NCI-H2107 (cell line): ENCODE data around the gene RBM28.
A peak's percentile ranks its signal among the peaks of the same experiment; 100 is the strongest.

Source experiments
- DNase-seq: peaks from one replicate; lab custom pipeline; 2025; lab: John Stamatoyannopoulos, UW

RBM28 gene

GRCh38 chr7:128343554-128344430 is at the start of gene RBM28:
Gene RBM28, minus strand, starts transcription at chr7:128343908. Its CDS starts 115 bp downstream, at chr7:128343793.
- DNase-seq, result peak; percentile 90

- no peak for DNase-seq
These were observed 49.0 kb upstream of the RBM28 start for GRCh38 chr7:128392446-128393327.

- DNase-seq, result no peak
These were observed 48.1 kb upstream of the RBM28 start for GRCh38 chr7:128391805-128392204.

GRCh38 chr7:128390871-128391565 is 47.3 kb upstream of the RBM28 start:
- DNase-seq, result no peak

GRCh38 chr7:128389618-128390329 is 46.1 kb upstream of the RBM28 start:
- DNase-seq, result no peak

- DNase-seq, result no peak
These were observed 45.4 kb upstream of the RBM28 start for GRCh38 chr7:128389085-128389617.

- DNase-seq, result no peak
These were observed 44.4 kb upstream of the RBM28 start for GRCh38 chr7:128388145-128388485.

GRCh38 chr7:128387216-128388144 is 43.8 kb upstream of the RBM28 start:
- DNase-seq, result peak; percentile 42

- no peak for DNase-seq
These were observed 42.5 kb upstream of the RBM28 start for GRCh38 chr7:128385988-128386925.

GRCh38 chr7:128384726-128385125 is 41.0 kb upstream of the RBM28 start:
- DNase-seq, result no peak

GRCh38 chr7:128383776-128384175 is 40.1 kb upstream of the RBM28 start:
- DNase-seq, result no peak

- no peak for DNase-seq
These were observed 37.6 kb upstream of the RBM28 start for GRCh38 chr7:128381161-128381821.

GRCh38 chr7:128380483-128381106 is 36.9 kb upstream of the RBM28 start:
- DNase-seq, result no peak

- no peak for DNase-seq
These were observed 36.3 kb upstream of the RBM28 start for GRCh38 chr7:128379900-128380479.

- no peak for DNase-seq
These were observed 34.9 kb upstream of the RBM28 start for GRCh38 chr7:128378637-128379036.

- DNase-seq, result no peak
These were observed 32.4 kb upstream of the RBM28 start for GRCh38 chr7:128376077-128376476.

- no peak for DNase-seq
These were observed 30.3 kb upstream of the RBM28 start for GRCh38 chr7:128374041-128374440.

GRCh38 chr7:128373606-128374005 is 29.9 kb upstream of the RBM28 start:
- DNase-seq, result no peak
